SU-DHL-6 (cell line): ENCODE measurements around the gene RITA1.

ENCODE experiments used
- H2AFZ ChIP-seq: fragments of 200-600 bp; sonication (generic); 2 replicates; pipeline ENCODE4 v1.6.1; 2014; ENCODE audit warnings: low read depth, mild to moderate bottlenecking, moderate library complexity, mixed read lengths, antibody characterized with exemption, low read length; ENCODE audit not compliant: severe bottlenecking
- H3F3A ChIP-seq: fragments of 200-600 bp; shearing (Covaris generic); 2 replicates; pipeline ENCODE4 v1.6.0; 2016; ENCODE audit warnings: antibody characterized with exemption, mild to moderate bottlenecking; ENCODE audit not compliant: insufficient read depth
- H3K27ac ChIP-seq: fragments of 200-600 bp; sonication (generic); 2 replicates; pipeline ENCODE4 v1.5.1; 2016; ENCODE audit warnings: low read depth, mild to moderate bottlenecking, low read length, moderate library complexity, mixed read lengths
- H3K27me3 ChIP-seq: fragments of 200-600 bp; sonication (generic), shearing (Covaris generic); 2 replicates; pipeline ENCODE4 v1.6.0; 2014; ENCODE audit warnings: mild to moderate bottlenecking, low read length
- H3K36me3 ChIP-seq: fragments of 200-600 bp; sonication (generic); 2 replicates; pipeline ENCODE4 v1.6.1; 2014; ENCODE audit warnings: mild to moderate bottlenecking, low read length, mixed read lengths
- H3K4me2 ChIP-seq: fragments of 300-600, 200-600 bp; shearing (Covaris generic), sonication (generic); 2 replicates; pipeline ENCODE4 v1.6.0; 2014; ENCODE audit warnings: low read length, low read depth, mild to moderate bottlenecking; ENCODE audit not compliant: poor library complexity, severe bottlenecking
- H3K4me3 ChIP-seq: fragments of 200-600 bp; sonication (generic); 2 replicates; pipeline ENCODE4 v1.5.1; 2014; ENCODE audit warnings: antibody characterized with exemption, low read length, mild to moderate bottlenecking, mixed read lengths; ENCODE audit not compliant: insufficient read depth, poor library complexity, severe bottlenecking
- H3K79me2 ChIP-seq: fragments of 200-600 bp; sonication (generic); 2 replicates; pipeline ENCODE4 v1.6.1; 2014; ENCODE audit warnings: mild to moderate bottlenecking, low read length, moderate library complexity; ENCODE audit not compliant: insufficient read depth
- H3K9ac ChIP-seq: fragments of 200-600 bp; sonication (generic); 2 replicates; pipeline ENCODE4 v1.7.0; 2014; ENCODE audit warnings: mild to moderate bottlenecking, low read length
- H3K9me2 ChIP-seq: fragments of 200-600 bp; sonication (generic); replicated peaks from 2 replicates; pipeline ENCODE4 v1.6.1; 2014; ENCODE audit warnings: low read length; ENCODE audit not compliant: insufficient read depth
- H3K9me3 ChIP-seq: fragments of 200-600 bp; sonication (generic); 2 replicates; pipeline ENCODE4 v1.6.1; 2014; ENCODE audit warnings: low read length, mixed read lengths; ENCODE audit not compliant: insufficient read depth
- H4K20me1 ChIP-seq: fragments of 200-600 bp; sonication (generic); 2 replicates; pipeline ENCODE4 v1.6.1; 2014; ENCODE audit warnings: low read depth, mild to moderate bottlenecking, antibody characterized with exemption, low read length, moderate library complexity, mixed read lengths
- EZH2phosphoT487 ChIP-seq: fragments of 200-600 bp; sonication (generic), shearing (Covaris generic); conservative IDR thresholded peaks from 2 replicates; pipeline ENCODE4 v1.6.1; 2018; ENCODE audit warnings: mild to moderate bottlenecking, antibody characterized with exemption, low read length, moderate library complexity, mixed read lengths
- TF ChIP-seq, protein P1 (sequence below): fragments of 200-600 bp; sonication (generic); IDR thresholded peaks from one replicate; pipeline ENCODE4 v1.5.1; 2017; ENCODE audit warnings: antibody characterized with exemption, mild to moderate bottlenecking, low read length, moderate library complexity; ENCODE audit not compliant: insufficient read depth, poor library complexity, severe bottlenecking

The RITA1 gene

DNA sequence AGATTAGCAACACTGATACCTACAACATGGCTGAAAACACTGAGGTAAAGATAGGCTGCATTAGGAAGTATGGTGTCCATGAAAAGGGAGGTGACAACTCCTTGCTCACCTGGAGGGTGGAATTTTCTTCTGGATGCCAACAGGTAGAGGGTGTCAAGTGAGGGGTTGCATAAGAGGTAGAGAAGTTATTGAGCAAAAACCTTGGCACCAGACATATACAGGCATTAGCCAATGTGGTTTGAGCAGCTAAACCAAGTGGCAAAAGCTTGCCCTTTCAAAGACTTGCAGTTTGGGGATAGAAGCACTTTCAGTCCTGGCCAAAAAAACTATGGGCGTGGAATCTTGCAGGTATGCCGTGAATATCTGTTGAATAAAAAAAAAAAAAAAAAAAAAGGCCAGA lies 3.8 kb downstream of the RITA1 start:
- Histone ChIP-seq H3K9ac (no peak overlapping the region), H3K4me3 (no peak overlapping the region), H2AFZ (no peak overlapping the region), H3K4me2 (no peak overlapping the region), H3K36me3 (0 out of 2 replicates have a peak, but pooled peaks cover 5% of the 10 kb centered on the region), H3K9me2 (no peaks in the 10 kb centered on the region), H4K20me1 (no peaks in the 10 kb centered on the region), H3K27ac (no peak overlapping the region), H3K27me3 (no peaks in the 10 kb centered on the region), H3F3A (peaks cover 19% of the 10 kb centered on the region), H3K79me2 (peaks cover 40% of the 10 kb centered on the region), H3K9me3 (no peaks in the 10 kb centered on the region)
- TF ChIP-seq, protein P1, sequence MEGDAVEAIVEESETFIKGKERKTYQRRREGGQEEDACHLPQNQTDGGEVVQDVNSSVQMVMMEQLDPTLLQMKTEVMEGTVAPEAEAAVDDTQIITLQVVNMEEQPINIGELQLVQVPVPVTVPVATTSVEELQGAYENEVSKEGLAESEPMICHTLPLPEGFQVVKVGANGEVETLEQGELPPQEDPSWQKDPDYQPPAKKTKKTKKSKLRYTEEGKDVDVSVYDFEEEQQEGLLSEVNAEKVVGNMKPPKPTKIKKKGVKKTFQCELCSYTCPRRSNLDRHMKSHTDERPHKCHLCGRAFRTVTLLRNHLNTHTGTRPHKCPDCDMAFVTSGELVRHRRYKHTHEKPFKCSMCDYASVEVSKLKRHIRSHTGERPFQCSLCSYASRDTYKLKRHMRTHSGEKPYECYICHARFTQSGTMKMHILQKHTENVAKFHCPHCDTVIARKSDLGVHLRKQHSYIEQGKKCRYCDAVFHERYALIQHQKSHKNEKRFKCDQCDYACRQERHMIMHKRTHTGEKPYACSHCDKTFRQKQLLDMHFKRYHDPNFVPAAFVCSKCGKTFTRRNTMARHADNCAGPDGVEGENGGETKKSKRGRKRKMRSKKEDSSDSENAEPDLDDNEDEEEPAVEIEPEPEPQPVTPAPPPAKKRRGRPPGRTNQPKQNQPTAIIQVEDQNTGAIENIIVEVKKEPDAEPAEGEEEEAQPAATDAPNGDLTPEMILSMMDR: no peak
- TF ChIP-seq EZH2phosphoT487: no peak

DNA sequence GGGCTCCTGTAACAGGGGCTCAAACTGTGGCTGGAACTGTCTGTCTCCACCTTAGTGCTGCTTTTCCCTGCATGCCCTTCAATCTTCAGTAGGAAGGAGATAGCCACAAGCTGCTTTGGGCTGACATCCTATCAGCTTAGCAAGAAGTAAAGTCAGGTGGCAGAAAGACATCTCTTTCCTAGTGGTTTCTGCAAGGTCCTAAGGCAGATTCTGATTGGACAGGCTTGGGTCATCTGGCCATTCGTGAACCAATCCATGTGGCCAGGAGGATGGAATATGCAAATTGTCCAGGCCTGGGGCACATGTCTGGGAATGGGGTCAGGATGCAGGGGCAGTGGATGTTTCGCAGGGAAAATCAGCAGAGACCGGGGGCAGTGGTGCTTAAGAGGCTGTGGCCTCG lies 5.2 kb downstream of the RITA1 start:
- H3K9me2 ChIP-seq: no peaks in the 10 kb centered on the region
- H3F3A ChIP-seq: peaks cover 11% of the 10 kb centered on the region; the same call in 1 of the 2 replicates
- no peak overlapping the region; the same call in 1 of the 2 replicates for H3K27ac ChIP-seq
- H3K79me2 ChIP-seq: peaks cover 37% of the 10 kb centered on the region
- H3K36me3 ChIP-seq: 0 out of 2 replicates have a peak, but pooled peaks cover 5% of the 10 kb centered on the region
- no peak overlapping the region for H2AFZ ChIP-seq
- no peak overlapping the region for H3K4me2 ChIP-seq
- TF ChIP-seq EZH2phosphoT487: no peak
- TF ChIP-seq, protein P1: no peak
- H3K9me3 ChIP-seq: no peaks in the 10 kb centered on the region
- no peaks in the 10 kb centered on the region for H4K20me1 ChIP-seq
- H3K9ac ChIP-seq: no peak overlapping the region
- H3K4me3 ChIP-seq: no peak overlapping the region
- H3K27me3 ChIP-seq: no peaks in the 10 kb centered on the region

DNA sequence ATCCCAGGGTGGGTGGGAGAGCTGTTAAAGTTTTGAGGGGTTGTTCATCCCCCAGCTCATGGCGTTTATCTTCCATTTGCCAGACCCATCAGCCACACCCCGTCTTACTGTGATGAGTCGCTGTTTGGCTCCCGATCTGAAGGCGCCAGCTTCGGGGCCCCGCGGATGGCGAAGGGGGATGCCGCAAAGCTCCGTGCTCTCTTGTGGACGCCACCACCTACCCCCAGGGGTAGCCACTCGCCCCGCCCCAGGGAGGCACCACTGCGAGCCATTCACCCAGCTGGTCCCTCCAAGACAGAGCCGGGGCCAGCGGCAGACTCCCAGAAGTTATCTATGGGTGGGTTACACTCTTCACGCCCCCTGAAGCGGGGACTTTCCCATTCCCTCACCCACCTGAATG lies 5.7 kb downstream of the RITA1 start:
- Histone ChIP-seq H3K79me2 (peaks cover 33% of the 10 kb centered on the region), H4K20me1 (no peaks in the 10 kb centered on the region), H3K4me2 (no peak overlapping the region), H3K27ac (no peak overlapping the region), H3F3A (peaks cover 8% of the 10 kb centered on the region; the same call in 1 of the 2 replicates), H3K9me3 (no peaks in the 10 kb centered on the region), H3K4me3 (no peak overlapping the region), H3K36me3 (0 out of 2 replicates have a peak, but pooled peaks cover 5% of the 10 kb centered on the region), H3K9ac (no peak overlapping the region), H3K27me3 (no peaks in the 10 kb centered on the region), H2AFZ (no peak overlapping the region), H3K9me2 (no peaks in the 10 kb centered on the region)
- TF ChIP-seq EZH2phosphoT487: no peak
- TF ChIP-seq, protein P1: no peak

DNA sequence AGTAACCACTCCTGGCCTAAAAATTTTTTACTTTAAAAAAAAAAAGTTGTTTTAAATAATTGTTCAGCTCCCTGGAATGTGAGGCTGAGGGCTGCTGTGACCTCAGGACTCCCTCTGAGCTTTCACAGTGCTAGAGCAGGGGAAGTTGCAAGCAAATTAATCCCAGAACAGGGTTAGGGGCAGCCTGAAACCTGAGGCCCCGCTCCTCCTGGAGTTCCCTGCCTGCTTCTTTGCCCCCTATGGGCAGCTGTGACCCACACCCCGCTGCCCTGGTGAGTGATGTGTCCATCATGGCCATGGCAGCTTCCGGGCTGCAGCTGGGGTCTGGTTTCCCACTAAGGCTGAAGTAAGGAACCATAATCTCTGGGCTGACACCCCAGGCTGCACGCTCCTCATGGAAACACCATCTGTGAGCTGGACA lies 9.5 kb downstream of the RITA1 start:
- Histone ChIP-seq H3F3A (peaks cover 8% of the 10 kb centered on the region; the same call in 1 of the 2 replicates), H3K9me2 (no peaks in the 10 kb centered on the region), H3K9ac (no peak overlapping the region), H3K27ac (no peak overlapping the region), H3K4me2 (no peak overlapping the region), H3K27me3 (no peaks in the 10 kb centered on the region), H3K4me3 (no peak overlapping the region), H3K79me2 (peaks cover 6% of the 10 kb centered on the region; the same call in 1 of the 2 replicates), H3K36me3 (no peaks in the 10 kb centered on the region), H4K20me1 (no peaks in the 10 kb centered on the region), H2AFZ (no peak overlapping the region), H3K9me3 (no peaks in the 10 kb centered on the region)
- TF ChIP-seq EZH2phosphoT487: no peak
- TF ChIP-seq, protein P1: no peak
